ENCODE measurements around the gene COX6A2.

COX6A2 gene

DNA sequence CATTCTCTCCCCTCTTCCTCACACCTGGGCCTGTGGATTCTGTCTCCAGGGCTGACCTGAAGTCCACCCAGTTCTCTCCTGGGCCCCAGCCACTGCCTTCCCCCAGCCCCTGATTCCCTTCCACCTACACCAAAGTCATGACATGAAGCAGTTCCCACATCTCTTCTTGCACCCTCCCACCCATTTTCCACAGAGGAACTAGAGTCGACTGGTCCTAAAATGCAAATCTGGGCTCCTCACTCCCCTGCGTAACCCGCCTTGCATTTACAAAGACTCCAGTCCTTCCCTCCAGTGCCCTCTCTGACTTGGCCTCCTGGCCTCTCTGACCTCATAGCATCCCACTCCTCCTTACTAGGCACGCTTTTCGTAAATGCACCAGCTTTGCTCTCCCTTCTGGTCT lies 14.8 kb downstream of the COX6A2 start:
- TF ChIP-seq, protein P1, sequence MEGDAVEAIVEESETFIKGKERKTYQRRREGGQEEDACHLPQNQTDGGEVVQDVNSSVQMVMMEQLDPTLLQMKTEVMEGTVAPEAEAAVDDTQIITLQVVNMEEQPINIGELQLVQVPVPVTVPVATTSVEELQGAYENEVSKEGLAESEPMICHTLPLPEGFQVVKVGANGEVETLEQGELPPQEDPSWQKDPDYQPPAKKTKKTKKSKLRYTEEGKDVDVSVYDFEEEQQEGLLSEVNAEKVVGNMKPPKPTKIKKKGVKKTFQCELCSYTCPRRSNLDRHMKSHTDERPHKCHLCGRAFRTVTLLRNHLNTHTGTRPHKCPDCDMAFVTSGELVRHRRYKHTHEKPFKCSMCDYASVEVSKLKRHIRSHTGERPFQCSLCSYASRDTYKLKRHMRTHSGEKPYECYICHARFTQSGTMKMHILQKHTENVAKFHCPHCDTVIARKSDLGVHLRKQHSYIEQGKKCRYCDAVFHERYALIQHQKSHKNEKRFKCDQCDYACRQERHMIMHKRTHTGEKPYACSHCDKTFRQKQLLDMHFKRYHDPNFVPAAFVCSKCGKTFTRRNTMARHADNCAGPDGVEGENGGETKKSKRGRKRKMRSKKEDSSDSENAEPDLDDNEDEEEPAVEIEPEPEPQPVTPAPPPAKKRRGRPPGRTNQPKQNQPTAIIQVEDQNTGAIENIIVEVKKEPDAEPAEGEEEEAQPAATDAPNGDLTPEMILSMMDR (conservative IDR thresholded peaks at IDR 0.05; ENCODE audit: low read depth, low read length), result no peak
- DNase-seq (ENCODE audit: low read depth), result no peak
- H3K4me3 ChIP-seq (ENCODE audit: low read depth, low read length), result no peak overlapping the region

DNA sequence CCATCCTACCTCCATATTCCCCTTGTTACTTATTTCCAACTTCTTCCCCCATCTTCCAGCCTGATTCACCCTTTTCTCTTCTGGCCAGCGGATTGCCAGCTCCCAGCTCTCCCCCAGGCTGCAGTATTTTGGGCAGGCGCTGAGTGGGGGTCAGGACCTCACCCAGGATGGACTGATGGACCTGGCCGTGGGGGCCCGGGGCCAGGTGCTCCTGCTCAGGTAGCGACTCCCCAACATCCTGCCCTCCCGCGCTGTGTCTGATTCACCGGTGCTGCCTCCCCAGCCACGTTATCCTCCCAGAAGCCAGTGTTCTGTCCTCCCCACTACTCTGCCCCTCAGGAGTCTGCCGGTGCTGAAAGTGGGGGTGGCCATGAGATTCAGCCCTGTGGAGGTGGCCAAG lies 15.4 kb downstream of the COX6A2 start:
- DNase-seq (ENCODE audit: low read depth), result no peak
- H3K4me3 ChIP-seq (ENCODE audit: low read depth, low read length), result no peak overlapping the region
- TF ChIP-seq, protein P1 (conservative IDR thresholded peaks at IDR 0.05; ENCODE audit: low read depth, low read length), result no peak

DNA sequence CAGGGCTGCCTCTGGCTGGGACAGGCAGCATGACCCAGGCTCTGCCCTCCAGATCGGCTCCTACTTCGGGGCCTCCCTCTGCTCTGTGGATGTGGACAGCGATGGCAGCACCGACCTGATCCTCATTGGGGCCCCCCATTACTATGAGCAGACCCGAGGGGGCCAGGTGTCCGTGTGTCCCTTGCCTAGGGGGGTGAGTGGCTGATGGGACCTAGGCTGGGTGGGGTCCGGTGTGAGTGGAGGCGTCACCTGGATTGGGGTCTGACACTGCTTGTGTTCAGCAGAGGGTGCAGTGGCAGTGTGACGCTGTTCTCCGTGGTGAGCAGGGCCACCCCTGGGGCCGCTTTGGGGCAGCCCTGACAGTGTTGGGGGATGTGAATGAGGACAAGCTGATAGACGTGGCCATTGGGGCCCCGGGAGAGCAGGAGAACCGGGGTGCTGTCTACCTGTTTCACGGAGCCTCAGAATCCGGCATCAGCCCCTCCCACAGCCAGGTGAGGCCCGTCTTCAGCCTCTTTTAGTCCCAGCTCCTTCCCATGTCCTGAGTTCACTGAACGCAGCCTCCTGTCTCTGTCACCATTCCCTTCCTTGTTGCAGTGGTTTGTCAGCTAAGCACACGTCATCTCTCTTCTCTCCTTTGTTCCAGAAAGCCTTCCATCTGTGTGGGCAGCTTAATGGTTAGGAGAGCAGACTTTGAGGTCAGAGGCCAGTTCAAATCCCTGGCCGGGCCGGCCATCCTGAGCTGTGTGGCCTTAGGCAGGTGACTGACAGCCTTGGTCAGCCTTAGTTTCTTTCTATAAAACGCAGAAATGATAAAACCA lies 16.9 kb downstream of the COX6A2 start:
- TF ChIP-seq, protein P1 (conservative IDR thresholded peaks at IDR 0.05; ENCODE audit: low read depth, low read length), result no peak
- no peak for DNase-seq (ENCODE audit: low read depth)

DNA sequence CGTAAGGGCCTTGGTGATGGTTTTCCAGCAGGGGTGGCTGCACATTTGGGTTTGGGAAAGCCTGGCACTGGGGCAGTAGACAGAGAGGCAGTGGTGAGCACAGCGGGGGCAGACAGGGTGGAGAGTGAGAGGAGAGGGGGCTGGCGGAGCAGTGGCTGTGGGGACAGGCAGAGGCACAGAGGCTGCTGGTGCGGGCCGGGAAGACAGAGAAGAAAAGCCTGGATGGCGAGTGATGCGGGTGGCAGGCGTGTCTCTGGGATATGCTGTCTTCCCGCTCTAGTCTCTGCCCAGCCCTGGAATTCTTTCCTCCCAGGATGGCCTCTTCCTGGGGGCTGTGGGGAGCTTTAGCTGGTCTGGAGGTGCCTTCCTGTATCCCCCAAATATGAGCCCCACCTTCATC lies 18.1 kb downstream of the COX6A2 start:
- no peak overlapping the region for H3K4me3 ChIP-seq (ENCODE audit: low read depth, low read length)
- TF ChIP-seq, protein P1 (conservative IDR thresholded peaks at IDR 0.05; ENCODE audit: low read depth, low read length), result no peak
- DNase-seq (ENCODE audit: low read depth), result no peak

More for the DNA sequence above, 16.9 kb downstream of the COX6A2 start:
- H3K4me3 ChIP-seq (ENCODE audit: low read depth, low read length), result no peak overlapping the region

DNA sequence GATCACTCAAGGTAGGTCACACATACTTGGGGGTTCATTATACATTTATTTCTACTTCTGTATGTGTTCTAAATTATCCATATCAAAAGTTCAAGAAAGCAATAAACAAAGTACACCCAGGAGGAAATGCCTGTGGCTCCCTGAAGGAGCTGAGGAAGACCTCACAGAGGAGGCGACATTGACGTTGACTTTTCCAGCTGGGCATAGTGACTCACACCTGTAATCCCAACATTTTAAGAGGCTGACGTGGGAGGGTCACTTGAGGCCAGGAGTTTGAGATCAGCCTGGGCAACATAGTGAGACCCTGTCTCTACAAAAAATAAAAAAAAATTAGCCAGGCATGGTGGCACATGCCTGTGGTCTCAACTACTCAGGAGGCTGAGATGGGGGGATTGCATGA lies 18.7 kb downstream of the COX6A2 start:
- DNase-seq (ENCODE audit: low read depth), result peak; percentile 26
- no peak overlapping the region for H3K4me3 ChIP-seq (ENCODE audit: low read depth, low read length)
- TF ChIP-seq, protein P1 (conservative IDR thresholded peaks at IDR 0.05; ENCODE audit: low read depth, low read length), result no peak

DNA sequence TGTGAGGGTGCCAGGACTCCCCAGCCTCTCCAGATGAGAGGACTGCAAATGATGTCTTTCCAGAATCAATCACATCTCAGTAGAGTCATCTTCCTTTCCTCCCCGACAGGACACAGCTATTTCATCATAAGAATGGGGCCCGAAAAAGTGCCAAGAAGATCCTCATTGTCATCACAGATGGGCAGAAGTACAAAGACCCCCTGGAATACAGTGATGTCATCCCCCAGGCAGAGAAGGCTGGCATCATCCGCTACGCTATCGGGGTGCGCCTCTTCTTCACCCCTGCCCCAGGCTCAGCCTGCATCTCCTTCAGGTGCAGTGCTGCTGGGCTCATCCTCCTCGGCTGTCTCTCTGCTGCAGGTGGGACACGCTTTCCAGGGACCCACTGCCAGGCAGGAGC lies 20.8 kb downstream of the COX6A2 start:
- no peak overlapping the region for H3K4me3 ChIP-seq (ENCODE audit: low read depth, low read length)
- DNase-seq (ENCODE audit: low read depth), result no peak
- TF ChIP-seq, protein P1 (conservative IDR thresholded peaks at IDR 0.05; ENCODE audit: low read depth, low read length), result no peak
